GM21576 (cell line): ENCODE measurements around the gene ITPKB.
A peak's percentile ranks its signal among the peaks of the same experiment; 100 is the strongest.

Experiments
- ATAC-seq: cut with Tn5 transposase; IDR thresholded peaks from one replicate; pipeline ENCODE4 v1.9.1; 2021; ENCODE audit warnings: mild to moderate bottlenecking, moderate library complexity; ENCODE audit not compliant: unreplicated experiment

ITPKB gene

GRCh38 chr1:226655251-226656163, 83.6 kb downstream of the ITPKB start:
- ATAC-seq, result no peak

- ATAC-seq, result no peak
Observed at GRCh38 chr1:226654668-226655055, 84.4 kb downstream of the ITPKB start.

GRCh38 chr1:226654046-226654667, 84.9 kb downstream of the ITPKB start:
- no peak for ATAC-seq

- ATAC-seq, result peak; percentile 73
Observed at GRCh38 chr1:226653311-226653921, 85.7 kb downstream of the ITPKB start.

- ATAC-seq, result no peak
Observed at GRCh38 chr1:226652613-226653012, 86.5 kb downstream of the ITPKB start.

- no peak for ATAC-seq
Observed at GRCh38 chr1:226651732-226652105, 87.4 kb downstream of the ITPKB start.

GRCh38 chr1:226651041-226651731, 87.9 kb downstream of the ITPKB start:
- no peak for ATAC-seq

- no peak for ATAC-seq
Observed at GRCh38 chr1:226650236-226650841, 88.7 kb downstream of the ITPKB start.

GRCh38 chr1:226649780-226650179, 89.3 kb downstream of the ITPKB start:
- no peak for ATAC-seq

GRCh38 chr1:226649244-226649643, 89.8 kb downstream of the ITPKB start:
- ATAC-seq, result no peak

- ATAC-seq, result no peak
Observed at GRCh38 chr1:226648421-226648820, 90.7 kb downstream of the ITPKB start.

GRCh38 chr1:226647719-226648118, 91.4 kb downstream of the ITPKB start:
- ATAC-seq, result no peak

- ATAC-seq, result no peak
Observed at GRCh38 chr1:226646870-226647449, 92.1 kb downstream of the ITPKB start.

- ATAC-seq, result no peak
Observed at GRCh38 chr1:226646026-226646869, 92.8 kb downstream of the ITPKB start.

GRCh38 chr1:226645279-226645976, 93.7 kb downstream of the ITPKB start:
- ATAC-seq, result no peak

GRCh38 chr1:226644541-226645176, 94.4 kb downstream of the ITPKB start:
- no peak for ATAC-seq

GRCh38 chr1:226643611-226644540, 95.2 kb downstream of the ITPKB start:
- ATAC-seq, result peak; percentile 48
